GM23338 (cell line): ENCODE data around the gene BEST2. TPM values are rescaled to one million over a fixed set of nuclear protein-coding genes. Genes with fewer than 3 reads are reported as not detected.

ENCODE experiments used
- ATAC-seq: fragments of 200-7000 bp; cut with Tn5 transposase; 3 replicates; pipeline ENCODE4 v1.9.1; 2020
- DNase-seq: peaks from one replicate; pipeline ENCODE4 v3.0.0-alpha.2; 2015; ENCODE audit warnings: low spot score
- H2AFZ ChIP-seq: fragments of 200-600 bp; sonication (generic); 2 replicates; pipeline ENCODE4 v1.8.0; 2016; ENCODE audit warnings: antibody characterized with exemption, mild to moderate bottlenecking, moderate library complexity
- H3F3A ChIP-seq: fragments of 200-600 bp; sonication (generic); replicated peaks from 2 replicates; pipeline ENCODE4 v1.8.0; 2017; ENCODE audit warnings: antibody characterized with exemption, mixed run types, low read depth
- H3K27ac ChIP-seq: fragments of 200-600 bp; sonication (generic); 2 replicates; pipeline ENCODE4 v1.6.1; 2016; ENCODE audit warnings: low read depth
- H3K27me3 ChIP-seq: fragments of 200-600 bp; sonication (generic); 2 replicates; pipeline ENCODE4 v1.8.0; 2016; ENCODE audit warnings: mild to moderate bottlenecking, mixed run types, moderate library complexity; ENCODE audit not compliant: insufficient read depth
- H3K36me3 ChIP-seq: fragments of 200-600 bp; sonication (generic); 2 replicates; pipeline ENCODE4 v1.8.0; 2016; ENCODE audit warnings: mild to moderate bottlenecking; ENCODE audit not compliant: insufficient read depth
- H3K4me1 ChIP-seq: fragments of 200-600 bp; sonication (generic); 2 replicates; pipeline ENCODE4 v1.8.0; 2016; ENCODE audit warnings: mild to moderate bottlenecking, moderate library complexity; ENCODE audit not compliant: insufficient read depth
- H3K4me2 ChIP-seq: fragments of 200-600 bp; sonication (generic); 2 replicates; pipeline ENCODE4 v1.7.1; 2017; ENCODE audit warnings: mixed run types
- H3K4me3 ChIP-seq: fragments of 200-600 bp; sonication (generic); 2 replicates; pipeline ENCODE4 v1.6.1; 2016; ENCODE audit warnings: mixed run types
- H3K79me2 ChIP-seq: fragments of 200-600 bp; sonication (generic); replicated peaks from 2 replicates; pipeline ENCODE4 v1.8.0; 2017; ENCODE audit warnings: mild to moderate bottlenecking; ENCODE audit not compliant: insufficient read depth
- H3K9me2 ChIP-seq: fragments of 200-600 bp; sonication (generic); 2 replicates; pipeline ENCODE4 v1.8.0; 2017; ENCODE audit not compliant: insufficient read depth
- H4K20me1 ChIP-seq: fragments of 200-600 bp; sonication (generic); replicated peaks from 2 replicates; pipeline ENCODE4 v1.8.0; 2017; ENCODE audit warnings: mild to moderate bottlenecking; ENCODE audit not compliant: insufficient read depth
- H3K27ac Mint-ChIP-seq: 2 replicates; pipeline ENCODE4 v1.8.0; 2020; ENCODE audit warnings: inconsistent platforms, mild to moderate bottlenecking, moderate library complexity, mixed read lengths
- H3K27me3 Mint-ChIP-seq: 3 replicates; pipeline ENCODE4 v1.8.0; 2022; ENCODE audit warnings: low read depth, mild to moderate bottlenecking, moderate library complexity, mixed read lengths, inconsistent platforms; ENCODE audit not compliant: insufficient read depth, poor library complexity
- H3K36me3 Mint-ChIP-seq: 3 replicates; pipeline ENCODE4 v1.8.0; 2021; ENCODE audit warnings: low read depth, mild to moderate bottlenecking, inconsistent platforms, moderate library complexity, mixed read lengths
- H3K4me1 Mint-ChIP-seq: 3 replicates; pipeline ENCODE4 v1.8.0; 2020; ENCODE audit warnings: mild to moderate bottlenecking, inconsistent platforms, mixed read lengths
- H3K4me3 Mint-ChIP-seq: 3 replicates; pipeline ENCODE4 v1.8.0; 2021; ENCODE audit warnings: moderate library complexity, mild to moderate bottlenecking, inconsistent platforms, mixed read lengths
- H3K9me3 Mint-ChIP-seq: 3 replicates; pipeline ENCODE4 v1.8.0; 2020; ENCODE audit warnings: moderate library complexity, mild to moderate bottlenecking, inconsistent platforms, mixed read lengths
- CREB1 ChIP-seq: fragments of 250-450 bp; sonication (Bioruptor Pico); IDR thresholded peaks from 2 replicates; pipeline ENCODE4 v1.5.0; 2020; ENCODE audit warnings: low read depth, mild to moderate bottlenecking, moderate library complexity
- POLR2AphosphoS5 ChIP-seq: IDR thresholded peaks from 2 replicates; pipeline ENCODE4 v1.6.1; 2016; ENCODE audit warnings: antibody characterized with exemption, low read depth
- REST ChIP-seq: IDR thresholded peaks from one replicate; pipeline ENCODE4 v1.6.1; 2018; ENCODE audit warnings: antibody characterized with exemption; ENCODE audit not compliant: unreplicated experiment
- ZNF462 ChIP-seq: fragments of 250-450 bp; sonication (Bioruptor Pico); IDR thresholded peaks from 2 replicates; pipeline ENCODE4 v1.5.0; 2020; ENCODE audit warnings: mild to moderate bottlenecking, moderate library complexity
- polyA plus RNA-seq: library from polyadenylated mRNA; unstranded; fragments of >200 nt; fragmentation: Nextera tagmentation; extraction: Ambion mirVana; gene quantifications from 2 replicates; pipeline ENCODE4 v1.2.1, GENCODE V29; 2016
- total RNA-seq: library from RNA; depleted of rRNA; stranded (reverse); fragments of >200 nt; shearing (Covaris generic); gene quantifications from 2 replicates; pipeline ENCODE4 v1.2.3, GENCODE V29; 2014

Gene BEST2
- total and polyA plus RNA-seq, 2 experiments from 2014 or later = 1.2 to 10.4 TPM

- H3K9me3 Mint-ChIP-seq = peaks cover 3% of the 10 kb centered on the region; the same call in 2 of the 3 replicates
- no peak within 1 kb of the TSS for H3K27ac Mint-ChIP-seq
- H3K4me3 ChIP-seq = peak within 1 kb of the TSS; percentile 83
- peaks cover 36% of the 10 kb centered on the region for H3K4me1 Mint-ChIP-seq
- H3K36me3 ChIP-seq = no peaks in the 10 kb centered on the region
- peaks cover 27% of the 10 kb centered on the region for H3K27me3 ChIP-seq
- H3K27ac ChIP-seq = peak within 1 kb of the TSS; percentile 87
- peaks cover 4% of the 10 kb centered on the region; the same call in 2 of the 3 replicates for H3K36me3 Mint-ChIP-seq
- peak within 1 kb of the TSS; percentile 96 for H3K4me2 ChIP-seq
- H3K79me2 ChIP-seq = no peaks in the 10 kb centered on the region
- no peaks in the 10 kb centered on the region for H4K20me1 ChIP-seq
- ATAC-seq = peak; percentile 20
- peak; percentile 97 for TF ChIP-seq POLR2AphosphoS5
- TF ChIP-seq ZNF462 (CRISPR knock-in tag) = no peak
- peaks cover 42% of the 10 kb centered on the region for H3K4me1 ChIP-seq
- H3K27me3 Mint-ChIP-seq = peaks cover 46% of the 10 kb centered on the region
- H3K4me3 Mint-ChIP-seq = peak within 1 kb of the TSS; percentile 85
- peaks cover 29% of the 10 kb centered on the region; the same call in 1 of the 2 replicates for H3F3A ChIP-seq
- H3K9me2 ChIP-seq = no peaks in the 10 kb centered on the region
- peak within 1 kb of the TSS; percentile 78 for H2AFZ ChIP-seq
- DNase-seq = peak; percentile 87
These were observed 39.9 kb downstream of the BEST2 start, which contains the start of gene JUNB for GRCh38 chr19:12791345-12792050. JUNB (plus strand) TSS chr19:12791486; CDS start chr19:12791772, 286 bp downstream.

- Mint-ChIP-seq H3K27ac (no peak overlapping the region), H3K9me3 (peaks cover 3% of the 10 kb centered on the region; the same call in 2 of the 3 replicates), H3K4me3 (peak overlapping the region; percentile 85), H3K27me3 (peaks cover 46% of the 10 kb centered on the region), H3K36me3 (peaks cover 12% of the 10 kb centered on the region), H3K4me1 (peaks cover 38% of the 10 kb centered on the region)
- peak; percentile 94 for DNase-seq
- Histone ChIP-seq H3F3A (peaks cover 34% of the 10 kb centered on the region), H4K20me1 (no peaks in the 10 kb centered on the region), H3K9me2 (no peaks in the 10 kb centered on the region), H2AFZ (peak overlapping the region; percentile 47; the same call in 1 of the 2 replicates), H3K27ac (peak overlapping the region; percentile 90; the same call in 1 of the 2 replicates), H3K36me3 (no peaks in the 10 kb centered on the region), H3K4me3 (peak overlapping the region; percentile 83), H3K4me2 (peak overlapping the region; percentile 96), H3K27me3 (peaks cover 27% of the 10 kb centered on the region), H3K79me2 (no peaks in the 10 kb centered on the region), H3K4me1 (peaks cover 42% of the 10 kb centered on the region)
- peak; percentile 1 for ATAC-seq
- TF ChIP-seq CREB1 (CRISPR knock-in tag) = peak; percentile 7
- no peak for TF ChIP-seq REST
- 0 out of 2 replicates have a peak, but pooled peaks have one; percentile 52 for TF ChIP-seq POLR2AphosphoS5
These were observed 40.7 kb downstream of the BEST2 start for GRCh38 chr19:12792051-12792852.
